HG03520 (cell line): ENCODE measurements around the gene PLS1.
A peak's percentile ranks its signal among the peaks of the same experiment; 100 is the strongest.
"Not testable (repeated sequence)": the region's sequence is repeated elsewhere in the genome, so short reads cannot be mapped to it uniquely, and the experiment has no call there.

Experiments
- ATAC-seq: cut with Tn5 transposase; IDR thresholded peaks from one replicate; pipeline ENCODE4 v1.9.1; 2021; ENCODE audit warnings: mild to moderate bottlenecking, moderate library complexity; ENCODE audit not compliant: unreplicated experiment

PLS1 gene

DNA sequence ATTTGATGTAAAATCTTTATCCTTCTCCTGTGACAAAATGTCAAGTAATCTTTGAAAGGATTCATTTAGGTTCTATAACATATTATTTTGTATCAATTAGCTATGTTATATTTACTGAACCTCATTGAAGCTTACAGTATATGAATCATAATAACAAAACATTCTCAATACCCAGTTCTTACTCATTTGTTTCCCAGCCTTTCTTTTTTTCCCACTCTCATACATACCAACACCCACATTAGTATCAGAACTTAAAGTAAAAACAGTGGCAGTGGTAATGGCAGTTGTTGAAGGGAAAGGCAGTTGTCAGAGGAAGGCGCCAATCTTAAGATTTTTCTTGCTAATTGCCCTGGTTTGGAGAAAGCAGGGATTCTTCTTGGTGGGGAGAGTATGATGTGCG, 94.4 kb downstream of the PLS1 start:
- ATAC-seq, result no peak

DNA sequence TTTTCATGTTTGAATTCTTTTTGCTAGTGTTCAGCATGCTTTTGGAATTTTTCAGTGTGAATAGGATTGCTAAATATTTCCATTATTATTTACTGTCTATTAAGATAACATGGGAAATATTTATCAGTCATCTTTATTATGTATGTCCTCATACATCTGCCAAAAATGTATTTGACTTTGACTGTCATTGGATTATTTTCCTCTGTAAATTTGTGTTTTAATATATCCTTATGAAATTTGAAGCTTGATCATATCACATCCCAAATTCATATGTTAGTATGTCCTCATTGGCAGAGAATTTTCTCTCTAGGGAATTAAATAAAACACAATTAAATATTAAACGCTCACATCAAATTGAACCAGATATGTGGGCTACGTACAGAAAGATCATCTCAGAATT, 95.3 kb downstream of the PLS1 start:
- ATAC-seq, result no peak

DNA sequence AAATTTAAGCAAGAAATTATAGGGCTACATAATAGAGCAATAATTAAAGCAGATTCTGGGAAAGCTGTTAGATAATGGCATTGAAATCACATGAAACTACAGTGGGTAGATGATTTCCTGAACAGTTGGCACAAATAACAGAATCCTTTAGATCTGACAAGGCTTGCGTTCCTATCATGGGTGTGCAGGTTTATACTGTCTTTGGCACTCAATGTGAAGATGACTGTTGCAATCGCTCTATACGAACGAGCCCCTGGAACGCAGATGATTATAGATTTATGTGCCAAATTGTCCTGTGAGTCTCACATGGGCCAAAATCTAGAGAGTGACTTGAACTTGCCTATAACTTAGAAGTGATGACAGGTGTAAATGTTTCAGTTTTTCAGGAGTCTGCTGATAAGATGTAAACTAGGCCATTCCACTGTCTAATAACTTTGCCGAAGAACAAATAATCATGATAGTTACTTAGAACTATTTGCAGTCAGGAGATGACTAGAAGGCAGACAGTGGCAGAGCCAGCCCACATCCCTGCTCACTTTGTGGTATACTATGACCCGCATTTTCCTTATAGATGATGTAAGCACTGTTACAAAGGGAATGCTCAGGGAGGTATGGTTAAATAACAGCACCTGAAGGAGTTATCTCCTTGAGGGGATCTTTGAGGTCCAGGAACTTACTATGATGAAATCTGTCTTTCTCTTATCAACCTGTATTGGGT, 97.1 kb downstream of the PLS1 start:
- ATAC-seq, result no peak

DNA sequence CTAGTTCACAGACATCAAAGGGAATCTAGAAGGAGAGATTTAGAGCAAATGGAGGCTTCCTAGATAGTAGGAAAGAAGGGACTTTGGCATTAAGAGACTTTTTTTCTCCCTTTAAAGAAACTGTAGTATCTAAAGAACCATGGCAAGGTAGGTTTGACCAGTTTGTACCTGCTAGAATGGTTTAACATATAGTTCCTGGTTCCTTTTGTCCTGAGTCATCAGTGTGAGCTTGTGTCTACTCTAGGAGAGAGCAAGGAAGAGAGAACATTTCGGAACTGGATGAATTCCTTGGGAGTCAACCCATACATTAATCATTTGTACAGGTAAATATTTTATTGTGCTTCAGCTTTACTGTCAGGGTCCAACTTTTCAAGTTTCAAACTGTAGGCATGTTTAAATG, 98.0 kb downstream of the PLS1 start:
- ATAC-seq, result no peak

DNA sequence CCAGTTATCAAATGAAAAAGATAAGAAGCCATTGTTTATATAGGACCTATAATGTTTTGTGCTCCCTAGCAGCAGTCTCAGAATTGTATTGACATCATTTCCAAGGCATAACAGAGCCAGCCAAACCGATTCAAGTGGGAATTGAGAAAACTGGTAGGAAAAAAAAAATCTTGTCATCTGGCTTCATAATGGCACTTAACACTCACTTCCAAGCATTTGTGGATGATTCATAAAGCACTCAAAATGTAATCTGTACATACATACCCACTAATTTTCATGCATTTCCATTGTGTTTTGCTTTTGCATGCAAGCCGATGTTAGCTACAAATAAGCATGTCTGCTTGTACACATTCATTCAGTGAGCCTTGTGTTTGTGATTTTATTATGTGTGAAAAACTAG, 109.0 kb downstream of the PLS1 start:
- ATAC-seq, result no peak

DNA sequence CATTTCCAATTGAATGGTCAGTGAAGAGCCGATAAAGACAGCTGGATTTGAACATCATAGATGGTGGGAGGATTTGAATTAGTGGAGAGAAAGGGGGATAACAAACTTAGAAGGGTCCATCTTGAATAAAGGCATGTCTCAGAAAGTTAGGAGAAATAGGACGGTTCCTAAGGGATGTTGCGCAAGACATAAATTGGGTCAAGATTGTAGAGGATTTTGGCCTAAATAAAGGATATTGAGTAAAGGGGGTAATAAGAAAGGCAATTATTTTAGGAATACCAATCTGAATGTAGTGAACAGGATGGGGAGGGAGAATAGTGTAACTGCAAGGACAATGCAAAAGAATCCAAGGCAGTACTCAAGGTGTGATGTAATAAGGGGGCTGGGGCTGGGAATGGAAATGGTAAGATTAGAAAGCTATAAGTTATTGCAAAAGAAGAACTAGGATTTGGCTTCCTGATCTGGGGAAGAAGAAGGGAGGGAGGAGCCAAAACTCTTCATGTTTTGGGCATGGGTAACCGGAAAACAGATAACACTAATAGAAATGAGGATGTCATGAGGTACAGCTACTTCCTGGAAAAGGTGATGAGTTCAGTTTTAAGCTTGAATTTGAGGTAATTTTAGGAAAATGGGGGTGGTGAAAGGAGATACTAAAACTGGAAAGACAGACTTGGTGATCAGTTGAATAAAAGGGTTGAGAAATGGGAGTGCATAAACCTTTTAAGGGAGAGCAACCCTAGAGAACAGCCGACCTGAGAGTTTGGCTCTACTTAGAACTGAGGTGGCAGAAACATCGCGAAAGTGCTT, 110.3 kb downstream of the PLS1 start:
- ATAC-seq, result no peak

DNA sequence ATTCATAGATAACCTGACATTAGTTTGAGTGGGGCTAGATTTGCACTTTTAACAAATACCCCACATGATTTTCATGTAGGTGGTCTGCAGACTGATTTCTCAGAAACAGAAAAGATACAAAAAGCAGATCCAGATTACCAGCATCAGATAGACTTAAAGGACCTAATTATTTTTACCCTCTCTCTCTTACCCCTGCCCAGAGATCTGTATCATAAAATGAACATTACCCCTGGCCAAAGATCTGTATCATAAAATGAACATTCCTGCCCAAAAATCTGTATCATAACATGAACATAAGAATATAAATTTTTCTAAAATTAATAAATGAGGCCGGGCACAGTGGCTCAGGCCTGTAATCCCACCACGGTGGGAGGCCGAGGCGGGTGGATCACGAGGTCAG, 113.0 kb downstream of the PLS1 start:
- ATAC-seq, result no peak

DNA sequence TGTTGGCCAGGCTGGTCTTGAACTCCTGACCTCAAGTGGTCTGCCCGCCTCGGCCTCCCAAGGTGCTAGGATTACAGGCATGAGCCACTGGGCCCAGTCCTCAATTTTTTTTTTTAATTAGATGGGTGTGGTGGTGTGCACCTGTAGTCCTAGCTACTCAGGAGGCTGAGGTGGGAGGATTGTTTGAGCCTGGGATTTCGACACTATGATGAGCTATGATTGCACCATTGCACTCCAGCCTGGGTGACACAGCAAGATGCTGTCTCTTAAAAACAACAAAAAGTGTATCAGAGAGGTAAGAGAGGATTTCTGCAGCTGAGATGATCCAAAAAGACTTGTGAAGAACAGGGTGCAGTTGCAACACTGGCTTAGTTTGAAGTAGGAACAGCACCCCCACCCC, 118.7 kb downstream of the PLS1 start:
- ATAC-seq, result not testable (repeated sequence)

DNA sequence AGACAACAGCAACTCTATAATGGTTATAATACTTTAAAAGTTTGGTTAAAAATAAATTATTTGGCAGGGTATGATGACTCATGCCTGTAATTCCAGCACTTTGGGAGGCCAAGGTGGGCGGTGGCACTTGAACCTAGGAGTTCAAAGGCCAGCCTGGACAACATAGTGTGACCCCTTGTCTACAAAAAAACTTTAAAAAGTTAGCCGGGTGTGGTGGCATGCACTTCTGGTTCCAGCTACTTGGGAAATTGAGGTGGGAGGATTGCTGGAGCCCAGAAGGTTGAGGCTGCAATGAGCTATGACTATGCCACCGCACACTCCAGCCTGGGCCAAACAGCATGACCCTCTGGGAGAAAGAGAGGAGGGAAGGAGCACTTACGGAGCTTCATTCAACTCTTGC, 119.9 kb downstream of the PLS1 start:
- ATAC-seq, result no peak

DNA sequence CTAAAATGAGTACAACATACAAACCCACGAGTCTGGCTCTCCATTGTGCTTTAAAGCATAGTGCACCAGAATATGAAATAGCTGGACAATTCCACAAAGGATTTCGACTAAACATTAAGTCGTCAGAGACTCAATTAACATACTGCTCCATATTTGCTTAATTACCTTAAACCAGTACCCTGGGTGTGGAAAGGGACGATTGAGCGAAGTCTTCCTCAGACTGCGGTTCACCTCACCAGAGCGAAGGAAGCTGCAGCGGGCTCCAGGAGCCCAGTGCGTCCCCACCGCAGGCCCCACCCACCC, 127.4 kb downstream of the PLS1 start:
- no peak for ATAC-seq

DNA sequence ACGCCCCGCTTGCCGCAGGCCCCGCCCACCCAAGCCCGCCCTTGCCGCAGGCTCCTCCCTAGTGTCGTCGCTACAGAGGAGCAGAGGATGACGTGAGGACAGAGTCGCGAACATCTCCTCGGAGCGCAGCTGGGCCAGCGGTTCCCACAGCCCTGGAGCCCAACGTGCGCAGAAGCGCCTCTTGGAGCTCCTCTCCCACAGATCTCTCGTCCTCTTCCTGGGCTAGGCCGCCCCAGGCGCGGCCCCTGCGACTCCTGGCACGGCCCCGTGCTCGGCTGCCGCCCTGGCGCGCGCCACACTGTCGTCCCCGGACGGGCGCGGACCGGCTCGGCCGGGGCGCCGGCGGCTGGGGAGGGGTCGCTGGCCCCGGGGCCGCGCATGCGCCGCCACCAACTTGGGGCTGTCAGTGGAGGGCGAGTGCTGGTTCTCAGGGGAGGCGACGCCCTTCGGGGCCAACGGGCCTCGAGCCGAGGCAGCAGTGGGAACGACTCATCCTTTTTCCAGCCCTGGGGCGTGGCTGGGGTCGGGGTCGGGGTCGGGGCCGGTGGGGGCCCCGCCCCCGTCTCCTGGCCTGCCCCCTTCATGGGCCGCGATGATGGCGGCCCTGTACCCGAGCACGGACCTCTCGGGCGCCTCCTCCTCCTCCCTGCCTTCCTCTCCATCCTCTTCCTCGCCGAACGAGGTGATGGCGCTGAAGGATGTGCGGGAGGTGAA, 127.9 kb downstream of the PLS1 start, which contains the start of gene TRPC1:
Gene TRPC1, plus strand, starts transcription at position 67 of the 714 bp plus-strand sequence. Its CDS starts 526 bp downstream, at position 593.
- ATAC-seq, result peak; percentile 97

DNA sequence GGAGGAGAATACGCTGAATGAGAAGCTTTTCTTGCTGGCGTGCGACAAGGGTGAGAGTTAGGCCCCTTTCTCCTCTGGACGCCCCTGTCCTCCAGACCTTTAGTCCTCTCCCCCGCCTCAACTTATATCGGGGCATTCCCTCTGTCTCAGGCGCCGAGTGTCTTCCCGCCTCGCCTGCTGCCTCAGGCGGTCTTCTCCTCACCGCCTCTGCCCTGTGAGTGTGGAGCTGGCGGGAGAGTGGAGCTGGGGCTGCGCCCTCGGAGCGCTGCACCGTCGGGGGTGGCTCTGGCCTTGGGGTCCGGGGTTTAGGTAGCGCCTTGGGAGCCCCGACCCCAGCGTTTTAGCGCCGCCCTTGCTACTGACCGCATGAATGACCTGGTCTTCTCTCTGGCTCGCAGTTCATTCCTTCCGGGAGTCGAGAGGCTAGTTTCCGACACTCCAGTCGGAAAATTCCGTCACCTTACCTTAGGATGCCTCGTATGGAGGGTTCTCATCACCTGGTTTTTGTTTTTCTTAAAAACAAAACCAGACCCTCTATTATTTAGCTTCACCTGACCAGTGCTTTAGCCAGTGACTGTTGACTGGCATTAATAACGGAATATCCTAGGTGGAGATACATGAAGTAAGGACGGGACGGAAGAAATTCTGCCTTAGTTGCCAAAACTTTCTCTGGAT, 128.6 kb downstream of the PLS1 start:
- peak; percentile 9 for ATAC-seq

DNA sequence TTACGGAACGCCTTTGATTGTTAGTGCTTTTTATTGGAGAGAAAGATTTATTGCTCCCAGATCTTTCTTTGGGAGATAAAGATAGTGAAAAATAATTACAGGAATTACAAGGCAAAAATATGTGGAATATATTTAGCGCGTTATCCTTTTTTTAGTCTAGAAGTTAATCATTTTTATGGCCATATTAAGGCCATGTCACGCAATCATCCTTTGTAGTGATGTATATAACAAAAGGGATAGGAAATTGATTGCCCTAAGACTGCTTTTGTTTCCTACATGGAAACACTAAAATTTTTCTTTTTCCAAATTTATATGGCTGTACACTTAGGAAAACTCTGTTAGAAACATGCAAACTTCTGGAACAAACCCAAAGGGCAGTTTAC, 129.2 kb downstream of the PLS1 start:
- ATAC-seq, result no peak

DNA sequence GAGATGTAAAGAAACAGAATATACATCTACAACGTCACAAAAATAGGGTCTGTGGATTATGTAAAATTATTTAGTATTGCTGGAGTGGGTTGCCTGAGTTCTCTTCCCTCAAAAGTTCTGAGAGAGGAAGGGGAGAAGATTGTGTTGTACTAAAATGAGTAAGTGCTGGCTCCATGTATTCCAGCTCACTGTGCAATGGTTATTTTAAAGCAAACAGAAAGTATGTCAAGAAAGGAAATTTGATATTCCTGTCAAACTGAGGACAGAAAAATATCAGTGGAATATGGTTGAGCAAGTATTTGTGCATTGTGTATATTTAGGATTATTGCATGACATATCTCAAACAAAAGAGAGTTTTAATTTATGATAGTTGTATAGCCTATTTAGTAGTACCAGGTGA, 129.8 kb downstream of the PLS1 start:
- no peak for ATAC-seq

DNA sequence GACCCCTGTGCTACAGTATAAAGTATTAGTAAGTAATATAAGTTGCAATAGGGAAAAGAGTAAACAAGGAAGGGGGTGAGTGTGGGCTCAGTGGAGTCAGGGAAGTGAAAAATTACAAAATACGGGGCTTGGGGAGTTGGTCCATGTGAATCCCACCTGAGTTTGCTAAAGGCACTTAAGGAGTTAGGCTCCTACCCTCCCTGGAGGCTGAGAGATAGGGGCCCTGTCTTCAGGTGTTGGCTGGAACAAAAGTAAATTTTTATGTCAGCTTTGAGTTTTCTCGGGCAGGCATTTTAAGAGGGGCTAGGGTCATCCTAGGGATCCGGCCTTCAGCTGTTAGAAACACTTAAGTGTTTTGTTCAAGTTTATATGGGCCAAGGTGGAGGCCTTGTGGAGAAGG, 135.9 kb downstream of the PLS1 start:
- ATAC-seq, result no peak

DNA sequence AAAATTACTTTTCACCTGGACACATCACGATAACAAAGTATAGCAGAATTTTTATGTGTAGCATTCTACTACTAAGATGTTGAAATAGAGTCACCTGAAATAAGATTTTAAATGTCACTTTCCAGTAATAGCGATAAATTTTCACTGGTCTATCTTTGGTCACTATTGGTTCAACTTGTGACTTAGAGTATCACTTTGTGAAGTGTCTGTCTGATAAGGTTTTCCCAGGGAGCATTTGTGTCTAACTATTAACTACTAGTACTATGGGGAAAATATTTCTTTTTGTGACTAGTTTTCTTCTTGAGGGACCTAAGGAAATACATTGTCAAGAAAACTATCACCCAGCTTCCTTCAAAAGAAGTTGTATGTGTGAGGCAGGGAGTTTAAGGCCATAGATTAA, 138.6 kb downstream of the PLS1 start:
- no peak for ATAC-seq

DNA sequence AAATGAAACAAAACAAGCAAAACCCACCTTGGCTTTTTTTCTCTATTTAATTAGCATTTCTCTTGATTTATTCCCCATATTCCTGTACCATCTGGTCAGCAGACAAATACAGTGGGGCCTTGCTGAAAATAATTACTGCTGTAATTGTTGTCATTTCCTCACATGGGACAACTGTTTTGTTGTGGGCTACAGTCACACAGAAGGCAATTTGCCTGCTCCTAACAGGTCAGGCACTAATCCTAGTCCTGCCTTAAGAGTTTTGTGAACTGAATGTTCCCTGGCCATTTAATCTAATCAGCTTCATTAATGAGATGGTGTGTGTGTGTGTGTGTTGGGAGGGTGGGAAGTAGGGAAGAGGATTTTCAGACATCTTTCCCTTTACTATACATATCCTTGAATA, 139.3 kb downstream of the PLS1 start:
- no peak for ATAC-seq

DNA sequence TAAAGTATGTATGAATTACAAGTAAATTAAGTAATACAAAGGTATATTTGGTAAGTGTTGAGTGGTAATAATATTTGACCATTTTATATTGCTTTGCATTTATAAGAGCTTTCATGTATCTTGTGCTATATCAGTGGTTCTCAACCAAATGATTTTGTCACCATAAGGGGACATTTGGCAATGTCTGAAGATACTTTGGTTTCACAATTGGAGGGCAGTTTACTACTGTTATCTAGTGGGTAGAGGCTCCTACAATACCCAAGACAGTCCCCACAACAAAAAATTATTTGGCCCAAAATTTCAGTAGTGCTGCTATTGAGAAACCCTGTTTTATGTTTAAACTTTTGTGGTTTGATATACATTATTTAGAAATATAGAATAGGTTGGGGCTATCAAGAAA, 142.2 kb downstream of the PLS1 start:
- ATAC-seq, result no peak

DNA sequence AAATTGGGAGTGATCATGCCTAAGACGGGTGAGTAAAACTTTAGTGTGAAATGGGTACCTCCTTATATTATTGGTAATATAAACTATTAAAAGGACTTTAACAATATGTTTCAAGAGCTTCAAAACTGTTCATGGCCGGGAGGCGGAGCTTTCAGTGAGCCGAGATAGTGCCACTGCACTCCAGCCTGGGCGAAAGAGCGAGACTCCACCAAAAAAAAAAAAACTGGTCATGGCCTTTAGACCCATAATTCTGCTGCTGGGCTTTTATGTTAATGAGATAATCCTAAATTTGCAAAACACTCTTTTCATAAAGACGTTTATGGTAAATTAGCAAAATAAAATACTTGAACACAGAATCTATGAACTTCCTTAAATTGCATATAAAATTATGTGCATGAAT, 150.5 kb downstream of the PLS1 start:
- no peak for ATAC-seq

DNA sequence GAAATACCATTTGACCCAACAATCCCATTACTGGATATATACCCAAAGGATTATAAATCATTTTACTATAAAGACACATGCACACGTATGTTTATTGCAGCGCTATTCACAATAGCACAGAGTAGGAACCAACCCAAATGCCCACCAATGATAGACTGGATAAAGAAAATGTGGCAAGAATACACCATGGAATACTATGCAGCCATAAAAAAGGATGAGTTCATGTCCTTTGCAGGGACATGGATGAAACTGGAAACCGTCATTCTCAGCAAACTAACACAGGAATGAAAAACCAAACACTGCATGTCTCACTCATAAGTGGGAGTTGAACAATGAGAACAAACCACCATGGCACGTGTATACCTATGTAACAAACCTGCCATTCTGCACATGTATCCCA, 154.3 kb downstream of the PLS1 start:
- not testable (repeated sequence) for ATAC-seq

DNA sequence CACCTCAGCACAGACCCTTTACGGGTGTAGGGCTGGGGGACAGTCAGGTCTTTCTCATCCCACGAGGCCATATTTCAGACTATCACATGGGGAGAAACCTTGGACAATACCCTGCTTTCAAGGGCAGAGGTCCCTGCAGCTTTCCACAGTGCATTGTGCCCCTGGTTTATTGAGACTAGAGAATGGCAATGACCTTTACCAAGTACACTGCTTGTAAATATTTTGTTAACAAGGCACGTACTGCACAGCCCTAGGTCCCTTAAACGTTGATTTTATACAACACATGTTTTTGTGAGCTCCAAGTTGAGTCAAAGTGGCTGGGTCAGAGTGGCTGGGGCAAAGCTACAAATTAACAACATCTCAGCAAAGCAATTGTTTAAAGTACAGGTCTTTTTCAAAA, 156.4 kb downstream of the PLS1 start:
- not testable (repeated sequence) for ATAC-seq
